ENCODE results near the gene RNF115.
"Not testable (repeated sequence)": the region's sequence is repeated elsewhere in the genome, so short reads cannot be mapped to it uniquely, and the experiment has no call there.

RNF115 gene

GRCh38 chr1:145804235-145805045, 19.5 kb downstream of the RNF115 start:
- TF ChIP-seq CTCF (IDR thresholded peaks at IDR 0.05; ENCODE audit: borderline replicate concordance, insufficient read depth, low read depth, low read length): no peak
- no peak overlapping the region for H3K4me3 ChIP-seq (ENCODE audit: low read depth, low read length)

GRCh38 chr1:145799806-145800205, 24.1 kb downstream of the RNF115 start:
- H3K4me3 ChIP-seq (ENCODE audit: low read depth, low read length): no peak overlapping the region
- TF ChIP-seq CTCF (IDR thresholded peaks at IDR 0.05; ENCODE audit: borderline replicate concordance, insufficient read depth, low read depth, low read length): no peak

GRCh38 chr1:145796753-145797152, 27.1 kb downstream of the RNF115 start:
- H3K4me3 ChIP-seq (ENCODE audit: low read depth, low read length): no peak overlapping the region
- TF ChIP-seq CTCF (IDR thresholded peaks at IDR 0.05; ENCODE audit: borderline replicate concordance, insufficient read depth, low read depth, low read length): no peak

GRCh38 chr1:145795257-145795881, 28.5 kb downstream of the RNF115 start:
- TF ChIP-seq CTCF (IDR thresholded peaks at IDR 0.05; ENCODE audit: borderline replicate concordance, insufficient read depth, low read depth, low read length): no peak
- H3K4me3 ChIP-seq (ENCODE audit: low read depth, low read length): no peak overlapping the region

- TF ChIP-seq CTCF (IDR thresholded peaks at IDR 0.05; ENCODE audit: borderline replicate concordance, insufficient read depth, low read depth, low read length): no peak
- H3K4me3 ChIP-seq (ENCODE audit: low read depth, low read length): no peak overlapping the region
These were observed 31.4 kb downstream of the RNF115 start for GRCh38 chr1:145792484-145792883.

- H3K4me3 ChIP-seq (ENCODE audit: low read depth, low read length): not testable (repeated sequence)
These were observed 32.0 kb downstream of the RNF115 start for GRCh38 chr1:145791860-145792259.

- no peak overlapping the region for H3K4me3 ChIP-seq (ENCODE audit: low read depth, low read length)
- no peak for TF ChIP-seq CTCF (IDR thresholded peaks at IDR 0.05; ENCODE audit: borderline replicate concordance, insufficient read depth, low read depth, low read length)
These were observed 35.3 kb downstream of the RNF115 start for GRCh38 chr1:145788580-145788979.
